CD14-positive monocyte (primary cell): ENCODE results near the gene MESD. TPM values are rescaled to one million over a fixed set of nuclear protein-coding genes. Genes with fewer than 3 reads are reported as not detected.

Experiments used
- DNase-seq, 3 donors: peaks; one replicate each; pipeline ENCODE4 v3.0.0-alpha.2; 2011 to 2022
- H2AFZ ChIP-seq: 2 replicates; pipeline ENCODE4 v1.6.0; 2012; ENCODE audit warnings: mild to moderate bottlenecking, low read depth, low read length, inconsistent platforms; ENCODE audit not compliant: insufficient read depth, poor library complexity, severe bottlenecking
- H3K27ac ChIP-seq, 2 donors: 1 replicate in 1 of 2; 2 replicates in 1 of 2; pipeline ENCODE4 v1.5.1; 2012 to 2013; ENCODE audit warnings: low read length in 2 of 2, control low read depth in 1 of 2, inconsistent platforms in 1 of 2, low read depth in 1 of 2, mild to moderate bottlenecking in 1 of 2
- H3K27me3 ChIP-seq, 2 donors: one replicate each; pipeline versions ENCODE4 v1.6.0 to v1.6.1; 2011 to 2013; ENCODE audit warnings: low read length in 2 of 2; ENCODE audit not compliant: control insufficient read depth in 2 of 2, insufficient read depth in 2 of 2
- H3K36me3 ChIP-seq, 2 donors: replicated peaks in 1 of 2; 1 replicate in 1 of 2; 2 replicates in 1 of 2; pipeline versions ENCODE4 v1.5.1 to v1.6.1; 2012 to 2013; ENCODE audit warnings: low read length in 2 of 2, control low read depth in 1 of 2, inconsistent platforms in 1 of 2, mild to moderate bottlenecking in 1 of 2; ENCODE audit not compliant: insufficient read depth in 2 of 2, control insufficient read depth in 1 of 2
- H3K4me1 ChIP-seq, 2 donors: 1 replicate in 1 of 2; 2 replicates in 1 of 2; pipeline versions ENCODE4 v1.5.1 to v1.6.1; 2012 to 2013; ENCODE audit warnings: low read length in 2 of 2, control low read depth in 1 of 2, inconsistent platforms in 1 of 2, mild to moderate bottlenecking in 1 of 2, moderate library complexity in 1 of 2; ENCODE audit not compliant: insufficient read depth in 2 of 2, control insufficient read depth in 1 of 2
- H3K4me2 ChIP-seq: replicated peaks from 2 replicates; pipeline ENCODE3; 2012; ENCODE audit warnings: low read length, moderate library complexity, mild to moderate bottlenecking; ENCODE audit not compliant: poor library complexity, severe bottlenecking; ENCODE audit errors: extremely low read depth
- H3K4me3 ChIP-seq, 3 experiments: fragments of 200-600 bp in 1 of 3; sonication (generic) in 1 of 3; replicated peaks in 1 of 3; 1 replicate in 2 of 3; 2 replicates in 1 of 3; pipeline ENCODE4 v1.5.1; 2011 to 2013; ENCODE audit warnings: low read length in 3 of 3, mild to moderate bottlenecking in 3 of 3, control low read depth in 2 of 3, low read depth in 2 of 3, inconsistent platforms in 1 of 3, moderate library complexity in 1 of 3
- H3K79me2 ChIP-seq: 2 replicates; pipeline ENCODE4 v1.6.0; 2012; ENCODE audit warnings: mild to moderate bottlenecking, control low read depth, inconsistent platforms, low read length, moderate library complexity; ENCODE audit not compliant: insufficient read depth
- H3K9ac ChIP-seq: 2 replicates; pipeline ENCODE4 v1.6.0; 2017; ENCODE audit warnings: low read length, mild to moderate bottlenecking; ENCODE audit not compliant: insufficient read depth, poor library complexity, severe bottlenecking
- H3K9me3 ChIP-seq, 2 donors: replicated peaks in 1 of 2; 1 replicate in 1 of 2; 2 replicates in 1 of 2; pipeline versions ENCODE4 v1.5.1 to v1.6.1; 2012 to 2013; ENCODE audit warnings: low read length in 2 of 2, control low read depth in 1 of 2; ENCODE audit not compliant: control insufficient read depth in 1 of 2, insufficient read depth in 1 of 2
- H4K20me1 ChIP-seq: 2 replicates; pipeline ENCODE4 v1.6.0; 2012; ENCODE audit warnings: mild to moderate bottlenecking, low read length, control low read depth, moderate library complexity; ENCODE audit not compliant: insufficient read depth
- H3K27ac Mint-ChIP-seq, 7 donors: one replicate each; pipeline ENCODE4 v1.8.0; 2020; ENCODE audit warnings: mild to moderate bottlenecking in 7 of 7, mixed read lengths in 7 of 7, moderate library complexity in 6 of 7, inconsistent platforms in 2 of 7
- H3K27me3 Mint-ChIP-seq, 3 donors: one replicate each; pipeline ENCODE4 v1.8.0; 2021 to 2022; ENCODE audit warnings: low read depth in 3 of 3, mild to moderate bottlenecking in 3 of 3, mixed read lengths in 3 of 3, moderate library complexity in 3 of 3, inconsistent platforms in 1 of 3
- H3K36me3 Mint-ChIP-seq, 2 donors: one replicate each; pipeline ENCODE4 v1.8.0; 2020; ENCODE audit warnings: mixed read lengths in 2 of 2, inconsistent platforms in 1 of 2, mild to moderate bottlenecking in 1 of 2
- H3K4me1 Mint-ChIP-seq: one replicate; pipeline ENCODE4 v1.8.0; 2020; ENCODE audit warnings: mild to moderate bottlenecking, mixed read lengths
- H3K4me3 Mint-ChIP-seq, 2 donors: one replicate each; pipeline ENCODE4 v1.8.0; 2020; ENCODE audit warnings: mild to moderate bottlenecking in 2 of 2, mixed read lengths in 2 of 2, moderate library complexity in 1 of 2
- H3K9me3 Mint-ChIP-seq, 7 donors: one replicate each; pipeline ENCODE4 v1.8.0; 2020 to 2022; ENCODE audit warnings: mixed read lengths in 7 of 7, mild to moderate bottlenecking in 6 of 7, moderate library complexity in 6 of 7, inconsistent platforms in 2 of 7
- WGBS: methylation state at CpG from one replicate; pipeline ENCODE4 v1.1.5; 2013; ENCODE audit warnings: missing lambda C conversion rate; ENCODE audit not compliant: insufficient coverage; 5-methylcytosine and 5-hydroxymethylcytosine counted together
- intact Hi-C, 2 donors: fragments of 100-400 bp; cut with micrococcal nuclease; formaldehyde crosslinking; loops; one replicate each; pipeline versions ENCODE4 v1.15.0 to v1.15.1; 2023
- polyA plus RNA-seq, 3 donors: library from polyadenylated mRNA; depleted of rRNA in 1 of 3; unstranded in 2 of 3; stranded (reverse) in 1 of 3; fragments of 300-500 nt in 2 of 3; fragments of >200 nt in 1 of 3; fragmentation: Illumina TruSeq in 2 of 3; gene quantifications; 1 replicate in 2 of 3; 2 replicates in 1 of 3; pipeline ENCODE4 v1.2.3, GENCODE V29; 2012 to 2021
- TF ChIP-seq, protein P1 (sequence below): fragments of 200-600 bp; IDR thresholded peaks from one replicate; pipeline ENCODE4 v1.8.0; 2022; ENCODE audit warnings: antibody characterized with exemption, mild to moderate bottlenecking

MESD gene
- polyA plus RNA-seq, 3 donors, result 5.6 to 15.7 (median 13.1) TPM

- no peaks in the 10 kb centered on the region for H3K27me3 ChIP-seq
- peaks cover 27% of the 10 kb centered on the region for H4K20me1 ChIP-seq
- H3K36me3 Mint-ChIP-seq, result peaks cover 14 to 15% of the 10 kb centered on the region in 2 donors
- DNase-seq, result peak in 1 of 3 donors; percentile 24
- H3K4me1 Mint-ChIP-seq, result peaks cover 34% of the 10 kb centered on the region
- peak overlapping the region; percentile 91 for H2AFZ ChIP-seq
- peak overlapping the region; percentile 25 to 91 for H3K27ac ChIP-seq
- H3K4me2 ChIP-seq, result peak overlapping the region; percentile 91
- peak overlapping the region; percentile 94 to 96 for H3K4me3 Mint-ChIP-seq
- peaks cover 0 to 12% (median 3%) of the 10 kb centered on the region in 7 donors for H3K9me3 Mint-ChIP-seq
- intact Hi-C loops, result loop anchor here (5.0 to 10.0 kb wide), 4 partner anchors 55 to 1045 kb away; partner anchors contain the start of gene MEX3B (in 1 of the 2)
- TF ChIP-seq, protein P1, sequence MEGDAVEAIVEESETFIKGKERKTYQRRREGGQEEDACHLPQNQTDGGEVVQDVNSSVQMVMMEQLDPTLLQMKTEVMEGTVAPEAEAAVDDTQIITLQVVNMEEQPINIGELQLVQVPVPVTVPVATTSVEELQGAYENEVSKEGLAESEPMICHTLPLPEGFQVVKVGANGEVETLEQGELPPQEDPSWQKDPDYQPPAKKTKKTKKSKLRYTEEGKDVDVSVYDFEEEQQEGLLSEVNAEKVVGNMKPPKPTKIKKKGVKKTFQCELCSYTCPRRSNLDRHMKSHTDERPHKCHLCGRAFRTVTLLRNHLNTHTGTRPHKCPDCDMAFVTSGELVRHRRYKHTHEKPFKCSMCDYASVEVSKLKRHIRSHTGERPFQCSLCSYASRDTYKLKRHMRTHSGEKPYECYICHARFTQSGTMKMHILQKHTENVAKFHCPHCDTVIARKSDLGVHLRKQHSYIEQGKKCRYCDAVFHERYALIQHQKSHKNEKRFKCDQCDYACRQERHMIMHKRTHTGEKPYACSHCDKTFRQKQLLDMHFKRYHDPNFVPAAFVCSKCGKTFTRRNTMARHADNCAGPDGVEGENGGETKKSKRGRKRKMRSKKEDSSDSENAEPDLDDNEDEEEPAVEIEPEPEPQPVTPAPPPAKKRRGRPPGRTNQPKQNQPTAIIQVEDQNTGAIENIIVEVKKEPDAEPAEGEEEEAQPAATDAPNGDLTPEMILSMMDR, result no peak
- H3K9ac ChIP-seq, result no peak overlapping the region
- H3K27ac Mint-ChIP-seq, result peak overlapping the region; percentile 21 to 97 (median 94)
- H3K4me3 ChIP-seq, result peak overlapping the region in 2 of 3 experiments; percentile 92 to 93
- peaks cover 28% of the 10 kb centered on the region for H3K79me2 ChIP-seq
- 0% methylated on average over 6 of the region's 13 CpGs for WGBS
- peaks cover 7 to 18% of the 10 kb centered on the region in 2 donors for H3K36me3 ChIP-seq
- H3K4me1 ChIP-seq, result peaks cover 17 to 33% of the 10 kb centered on the region in 2 donors
- H3K9me3 ChIP-seq, result peaks cover 0 to 3% of the 10 kb centered on the region in 2 donors
- H3K27me3 Mint-ChIP-seq, result peaks cover 0 to 7% (median 0%) of the 10 kb centered on the region in 3 donors
Measured at GRCh38 chr15:80999623-81000036, 10.0 kb upstream of the MESD start.

GRCh38 chr15:80998251-80998650, 8.6 kb upstream of the MESD start:
- Histone ChIP-seq H3K4me1 (peaks cover 14 to 28% of the 10 kb centered on the region in 2 donors), H2AFZ (no peak overlapping the region), H3K36me3 (peaks cover 0 to 7% of the 10 kb centered on the region in 2 donors), H3K79me2 (peaks cover 15% of the 10 kb centered on the region), H3K9ac (no peak overlapping the region), H3K9me3 (peaks cover 0 to 3% of the 10 kb centered on the region in 2 donors), H4K20me1 (peaks cover 13% of the 10 kb centered on the region), H3K4me3 (no peak overlapping the region), H3K27me3 (no peaks in the 10 kb centered on the region), H3K4me2 (no peak overlapping the region), H3K27ac (no peak overlapping the region)
- Mint-ChIP-seq H3K4me3 (no peak overlapping the region), H3K9me3 (peaks cover 0 to 12% (median 3%) of the 10 kb centered on the region in 7 donors), H3K4me1 (peaks cover 21% of the 10 kb centered on the region), H3K27ac (peak overlapping the region in 1 of 7 donors; percentile 5), H3K27me3 (peaks cover 0 to 10% (median 2%) of the 10 kb centered on the region in 3 donors), H3K36me3 (peaks cover 3% of the 10 kb centered on the region in 2 donors)
- no CpG with 5 or more reads among the region's 1 CpG for WGBS
- no peak for DNase-seq
- intact Hi-C loops, result loop anchor here in 1 of 2 donors (10.0 kb wide), 1 partner anchor 1047 kb away; the partner anchor contains the start of gene MEX3B
- TF ChIP-seq, protein P1, result no peak
